Right lobe of liver (tissue), 6 donors: ENCODE results near the gene CUX1. TPM values are rescaled to one million over a fixed set of nuclear protein-coding genes. Genes with fewer than 3 reads are reported as not detected.

Experiments used
- ATAC-seq, 4 donors: fragments of 200-7000 bp; cut with Tn5 transposase; one replicate each; pipeline ENCODE4 v1.9.1; 2020; ENCODE audit warnings: mild to moderate bottlenecking in 4 of 4, moderate library complexity in 4 of 4
- DNase-seq, 3 donors: peaks; one replicate each; pipeline ENCODE4 v3.0.0-alpha.2; 2020
- H3K27ac ChIP-seq, 3 donors: fragments of 200-600 bp; one replicate each; pipeline ENCODE4 v1.8.0; 2022
- H3K27me3 ChIP-seq, 2 donors: fragments of 200-600 bp; one replicate each; pipeline ENCODE4 v1.8.0; 2022
- H3K36me3 ChIP-seq, 4 donors: fragments of 200-600 bp; sonication (generic) in 1 of 4; one replicate each; pipeline versions ENCODE4 v1.5.1 to v1.8.0; 2017 to 2022; ENCODE audit warnings: control low read depth in 1 of 4
- H3K4me1 ChIP-seq, 4 donors: fragments of 200-600 bp; sonication (generic) in 1 of 4; one replicate each; pipeline versions ENCODE4 v1.5.1 to v1.8.0; 2017 to 2022; ENCODE audit warnings: control low read depth in 1 of 4
- H3K4me3 ChIP-seq, 3 donors: fragments of 200-600 bp; one replicate each; pipeline ENCODE4 v1.8.0; 2022
- H3K9me3 ChIP-seq, 4 donors: fragments of 200-600 bp; sonication (generic) in 1 of 4; one replicate each; pipeline versions ENCODE4 v1.5.1 to v1.8.0; 2017 to 2022; ENCODE audit warnings: control low read depth in 1 of 4
- CTCF ChIP-seq, 4 donors: fragments of 200-600 bp in 3 of 4; fragments of 450-650 bp in 1 of 4; IDR thresholded peaks; one replicate each; pipeline versions ENCODE4 v1.5.1 to v1.8.0; 2016 to 2022; ENCODE audit warnings: antibody characterized with exemption in 4 of 4, mild to moderate bottlenecking in 2 of 4
- POLR2A ChIP-seq: fragments of 450-650 bp; IDR thresholded peaks from one replicate; pipeline ENCODE4 v1.6.1; 2017; ENCODE audit warnings: antibody characterized with exemption, mild to moderate bottlenecking
- WGBS: methylation state at CpG from one replicate; pipeline ENCODE4 v1.1.6; 2018; ENCODE audit warnings: low coverage, low lambda C conversion rate; ENCODE audit not compliant: insufficient coverage; ENCODE audit errors: missing lambda C conversion rate; 5-methylcytosine and 5-hydroxymethylcytosine counted together
- intact Hi-C, 2 donors: fragments of 100-400 bp; cut with DNase I; formaldehyde crosslinking; loops; one replicate each; pipeline versions ENCODE4 v1.11.2 to v1.14.1; 2022
- total RNA-seq, 6 experiments: library from RNA; depleted of rRNA in 2 of 6; stranded (reverse); fragments of >200 nt in 2 of 6; fragmentation: NEBNext Ultra II Directional in 3 of 6; extraction: Animal tissue kit (Norgen Biotek cat#: 25700) in 3 of 6; gene quantifications; one replicate each; pipeline versions ENCODE4 v1.1.0 to v1.2.4, GENCODE V29; 2016 to 2023
- donor health status: DM: no; HTN: yes; CAD: no.
- donor health status: DM: no; HTN: no; CAD: no.
- donor health status: DM: no; HTN: no; CAD: no.
- donor health status: DM: no; HTN: yes; CAD: no.
- donor health status: DM: no; HTN: yes; CAD: no.

The CUX1 gene
- total RNA-seq, 6 experiments from 2014 or later = 34.3 to 53.1 (median 40.6) TPM

- DNase-seq (no peak), ATAC-seq (no peak)
- Histone ChIP-seq H3K4me1 (no peaks in the 10 kb centered on the region), H3K36me3 (peaks cover 0 to 21% (median 2%) of the 10 kb centered on the region in 4 donors), H3K9me3 (no peaks in the 10 kb centered on the region), H3K4me3 (no peak overlapping the region), H3K27me3 (no peaks in the 10 kb centered on the region), H3K27ac (no peak overlapping the region)
- TF ChIP-seq CTCF (IDR thresholded peaks at IDR 0.05) (no peak), POLR2A (no peak)
- 86% methylated on average over 5 of the region's 6 CpGs for WGBS
- intact Hi-C loops = no loop called here
These were observed 368.9 kb downstream of the CUX1 start for GRCh38 chr7:102186306-102186705.

- ATAC-seq (no peak), DNase-seq (no peak)
- Histone ChIP-seq H3K4me3 (no peak overlapping the region), H3K27ac (no peak overlapping the region), H3K36me3 (peaks cover 0 to 29% (median 2%) of the 10 kb centered on the region in 4 donors), H3K4me1 (no peaks in the 10 kb centered on the region), H3K27me3 (no peaks in the 10 kb centered on the region), H3K9me3 (no peaks in the 10 kb centered on the region)
- WGBS = 100% methylated on average over 2 of the region's 7 CpGs
- TF ChIP-seq CTCF (IDR thresholded peaks at IDR 0.05) = no peak
- TF ChIP-seq POLR2A = no peak
- intact Hi-C loops = no loop called here
These were observed 371.3 kb downstream of the CUX1 start for GRCh38 chr7:102188746-102189145.

- Histone ChIP-seq H3K27me3 (no peaks in the 10 kb centered on the region), H3K9me3 (no peaks in the 10 kb centered on the region), H3K4me3 (no peak overlapping the region), H3K4me1 (no peaks in the 10 kb centered on the region), H3K27ac (no peak overlapping the region), H3K36me3 (peaks cover 0 to 29% (median 0%) of the 10 kb centered on the region in 4 donors)
- intact Hi-C loops = no loop called here
- WGBS = 93% methylated on average over 7 of the region's 7 CpGs
- no peak for ATAC-seq
- TF ChIP-seq CTCF (IDR thresholded peaks at IDR 0.05) (no peak), POLR2A (no peak)
- no peak for DNase-seq
These were observed 372.3 kb downstream of the CUX1 start for GRCh38 chr7:102189756-102190155.

GRCh38 chr7:102190776-102191350 is 373.4 kb downstream of the CUX1 start:
- DNase-seq (no peak), ATAC-seq (no peak)
- H3K9me3 ChIP-seq = no peaks in the 10 kb centered on the region
- no peak overlapping the region for H3K4me3 ChIP-seq
- TF ChIP-seq CTCF (IDR thresholded peaks at IDR 0.05) (no peak), POLR2A (no peak)
- intact Hi-C loops = no loop called here
- H3K27ac ChIP-seq = no peak overlapping the region
- H3K4me1 ChIP-seq = no peaks in the 10 kb centered on the region
- 94% methylated on average over 11 of the region's 13 CpGs for WGBS
- H3K36me3 ChIP-seq = peaks cover 0 to 31% (median under 1%) of the 10 kb centered on the region in 4 donors
- H3K27me3 ChIP-seq = no peaks in the 10 kb centered on the region
